Measurements from ENCODE around the gene DCDC2C.
A peak's percentile ranks its signal among the peaks of the same experiment; 100 is the strongest.

The DCDC2C gene

DNA sequence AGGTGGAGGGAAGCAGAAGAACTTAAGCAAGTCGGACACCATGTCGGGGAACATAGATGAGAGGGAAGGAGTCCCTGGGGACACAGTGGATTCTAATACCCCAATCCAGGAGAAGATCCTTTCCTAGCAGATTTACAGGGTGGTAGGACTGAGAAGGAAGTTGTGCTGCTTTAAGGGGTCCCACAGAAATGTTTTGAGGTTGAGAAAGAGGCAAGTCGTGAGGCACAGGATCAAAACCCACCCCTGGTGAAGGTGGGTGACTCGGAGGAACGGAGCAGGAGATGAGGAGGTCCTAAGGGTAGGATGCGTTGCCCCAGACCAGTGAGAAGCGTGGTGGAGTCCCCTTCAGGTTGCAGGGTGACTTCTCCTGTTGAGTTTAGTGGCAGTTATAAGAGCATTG is 32.7 kb downstream of the DCDC2C start:
- Histone ChIP-seq H3K4me3 (ENCODE audit: low read depth, low read length, poor library complexity, severe bottlenecking) (no peak overlapping the region), H3K9me2 (ENCODE audit: low read depth, low read length) (no peaks in the 10 kb centered on the region)
- TF ChIP-seq EZH2 (IDR thresholded peaks at IDR 0.05; ENCODE audit: borderline replicate concordance, low read length), result no peak
- no peak for TF ChIP-seq CTCF (IDR thresholded peaks at IDR 0.05; ENCODE audit: low read length)

DNA sequence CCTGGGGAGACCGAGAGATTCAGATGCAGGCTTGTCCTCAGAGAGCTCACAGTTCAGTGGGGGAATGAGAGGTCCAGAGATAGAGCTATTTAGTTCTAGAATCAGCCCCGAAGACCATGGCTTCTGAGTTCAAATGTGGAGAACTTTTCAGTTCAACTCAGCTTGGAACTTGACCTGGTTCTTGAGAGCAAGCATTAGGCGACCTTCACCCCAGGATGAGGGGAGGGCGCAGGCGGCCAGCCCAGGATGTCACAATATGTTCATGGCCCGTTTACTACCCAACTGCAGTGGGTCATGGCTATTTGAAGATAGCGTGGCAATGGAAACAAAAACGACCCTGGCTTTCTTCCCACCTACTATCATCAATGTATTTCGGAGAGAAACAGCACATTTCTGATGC is 33.8 kb downstream of the DCDC2C start:
- no peak overlapping the region for H3K9ac ChIP-seq (ENCODE audit: low read length)

More for the DNA sequence above, 32.7 kb downstream of the DCDC2C start:
- Histone ChIP-seq H3K4me1 (ENCODE audit: insufficient read depth, low read length, severe bottlenecking) (no peaks in the 10 kb centered on the region), H3K27me3 (ENCODE audit: insufficient read depth, low read length) (peaks cover 3% of the 10 kb centered on the region; the same call in 1 of the 2 replicates), H3K9me3 (ENCODE audit: low read length) (no peaks in the 10 kb centered on the region), H3K4me2 (ENCODE audit: low read length) (no peak overlapping the region), H4K20me1 (ENCODE audit: insufficient read depth, low read length) (no peaks in the 10 kb centered on the region), H2AFZ (ENCODE audit: low read length) (no peak overlapping the region), H3K36me3 (ENCODE audit: insufficient read depth, low read length) (no peaks in the 10 kb centered on the region), H3K79me2 (ENCODE audit: insufficient read depth, low read length) (no peaks in the 10 kb centered on the region), H3K9ac (ENCODE audit: low read length) (no peak overlapping the region), H3F3A (ENCODE audit: insufficient read depth, low read length) (no peaks in the 10 kb centered on the region), H3K27ac (ENCODE audit: low read depth, low read length, poor library complexity, severe bottlenecking) (no peak overlapping the region)

GRCh38 chr2:3738454-3738853 is 35.1 kb downstream of the DCDC2C start:
- Histone ChIP-seq H3K27ac (ENCODE audit: low read depth, low read length, poor library complexity, severe bottlenecking) (no peak overlapping the region), H3K4me1 (ENCODE audit: insufficient read depth, low read length, severe bottlenecking) (no peaks in the 10 kb centered on the region), H3K4me2 (ENCODE audit: low read length) (no peak overlapping the region), H4K20me1 (ENCODE audit: insufficient read depth, low read length) (no peaks in the 10 kb centered on the region), H3K27me3 (ENCODE audit: insufficient read depth, low read length) (peaks cover 3% of the 10 kb centered on the region; the same call in 1 of the 2 replicates), H3F3A (ENCODE audit: insufficient read depth, low read length) (no peaks in the 10 kb centered on the region), H3K9ac (ENCODE audit: low read length) (no peak overlapping the region), H3K9me2 (ENCODE audit: low read depth, low read length) (no peaks in the 10 kb centered on the region), H3K79me2 (ENCODE audit: insufficient read depth, low read length) (no peaks in the 10 kb centered on the region), H3K36me3 (ENCODE audit: insufficient read depth, low read length) (no peaks in the 10 kb centered on the region), H3K4me3 (ENCODE audit: low read depth, low read length, poor library complexity, severe bottlenecking) (no peak overlapping the region), H2AFZ (ENCODE audit: low read length) (no peak overlapping the region), H3K9me3 (ENCODE audit: low read length) (0 out of 2 replicates have a peak, but pooled peaks cover 3% of the 10 kb centered on the region)
- TF ChIP-seq CTCF (IDR thresholded peaks at IDR 0.05; ENCODE audit: low read length), result peak; percentile 56
- TF ChIP-seq EZH2 (IDR thresholded peaks at IDR 0.05; ENCODE audit: borderline replicate concordance, low read length), result no peak

More for the DNA sequence above, 33.8 kb downstream of the DCDC2C start:
- Histone ChIP-seq H3K27me3 (ENCODE audit: insufficient read depth, low read length) (peaks cover 3% of the 10 kb centered on the region; the same call in 1 of the 2 replicates), H3K36me3 (ENCODE audit: insufficient read depth, low read length) (no peaks in the 10 kb centered on the region), H3K79me2 (ENCODE audit: insufficient read depth, low read length) (no peaks in the 10 kb centered on the region), H3K4me2 (ENCODE audit: low read length) (no peak overlapping the region), H3K4me3 (ENCODE audit: low read depth, low read length, poor library complexity, severe bottlenecking) (no peak overlapping the region), H3K27ac (ENCODE audit: low read depth, low read length, poor library complexity, severe bottlenecking) (no peak overlapping the region), H3F3A (ENCODE audit: insufficient read depth, low read length) (no peaks in the 10 kb centered on the region), H4K20me1 (ENCODE audit: insufficient read depth, low read length) (no peaks in the 10 kb centered on the region), H3K4me1 (ENCODE audit: insufficient read depth, low read length, severe bottlenecking) (no peaks in the 10 kb centered on the region), H2AFZ (ENCODE audit: low read length) (no peak overlapping the region), H3K9me2 (ENCODE audit: low read depth, low read length) (no peaks in the 10 kb centered on the region), H3K9me3 (ENCODE audit: low read length) (no peaks in the 10 kb centered on the region)
- no peak for TF ChIP-seq EZH2 (IDR thresholded peaks at IDR 0.05; ENCODE audit: borderline replicate concordance, low read length)
- TF ChIP-seq CTCF (IDR thresholded peaks at IDR 0.05; ENCODE audit: low read length), result no peak
